ENCODE results near the gene PRICKLE2. TPM values are rescaled to one million over a fixed set of nuclear protein-coding genes. Genes with fewer than 3 reads are reported as not detected.

Gene PRICKLE2
- total RNA-seq, 1 experiment from 2014 or later = not detected

DNA sequence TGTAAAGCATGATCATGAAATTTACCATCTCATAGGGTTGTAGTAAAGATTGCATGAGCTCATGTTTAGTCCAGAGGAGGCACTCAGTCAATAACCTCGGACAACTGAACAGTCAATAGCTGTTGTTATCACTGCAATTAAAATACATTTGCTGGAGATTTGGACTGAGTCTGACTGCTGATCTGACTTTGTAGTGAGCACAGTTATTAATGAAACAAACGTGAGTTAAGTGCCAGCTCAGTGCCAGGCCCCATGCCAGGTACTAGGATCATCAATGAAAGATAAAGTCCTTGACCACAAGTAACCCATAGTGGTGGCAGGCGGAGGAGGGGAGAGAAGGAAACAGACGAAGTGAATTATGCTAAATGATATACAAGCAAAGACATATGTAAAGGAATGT lies 43.7 kb upstream of the PRICKLE2 start:
- TF ChIP-seq, protein P1, sequence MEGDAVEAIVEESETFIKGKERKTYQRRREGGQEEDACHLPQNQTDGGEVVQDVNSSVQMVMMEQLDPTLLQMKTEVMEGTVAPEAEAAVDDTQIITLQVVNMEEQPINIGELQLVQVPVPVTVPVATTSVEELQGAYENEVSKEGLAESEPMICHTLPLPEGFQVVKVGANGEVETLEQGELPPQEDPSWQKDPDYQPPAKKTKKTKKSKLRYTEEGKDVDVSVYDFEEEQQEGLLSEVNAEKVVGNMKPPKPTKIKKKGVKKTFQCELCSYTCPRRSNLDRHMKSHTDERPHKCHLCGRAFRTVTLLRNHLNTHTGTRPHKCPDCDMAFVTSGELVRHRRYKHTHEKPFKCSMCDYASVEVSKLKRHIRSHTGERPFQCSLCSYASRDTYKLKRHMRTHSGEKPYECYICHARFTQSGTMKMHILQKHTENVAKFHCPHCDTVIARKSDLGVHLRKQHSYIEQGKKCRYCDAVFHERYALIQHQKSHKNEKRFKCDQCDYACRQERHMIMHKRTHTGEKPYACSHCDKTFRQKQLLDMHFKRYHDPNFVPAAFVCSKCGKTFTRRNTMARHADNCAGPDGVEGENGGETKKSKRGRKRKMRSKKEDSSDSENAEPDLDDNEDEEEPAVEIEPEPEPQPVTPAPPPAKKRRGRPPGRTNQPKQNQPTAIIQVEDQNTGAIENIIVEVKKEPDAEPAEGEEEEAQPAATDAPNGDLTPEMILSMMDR (conservative IDR thresholded peaks at IDR 0.05; ENCODE audit: low read depth, low read length) = no peak
- no peak for TF ChIP-seq EZH2 (IDR thresholded peaks at IDR 0.05; ENCODE audit: borderline replicate concordance, low read depth, low read length, poor library complexity, severe bottlenecking)
- BruUV-seq (replicated peaks) = no TSS peak
- intact Hi-C loops (cut with micrococcal nuclease; ENCODE audit: unreplicated experiment) = no loop called here
- POLR2A ChIA-PET (ENCODE audit: low non-redundant PET) = no interaction called here
- Histone ChIP-seq H3K4me1 (ENCODE audit: insufficient read depth, low read length, poor library complexity, severe bottlenecking) (no peaks in the 10 kb centered on the region), H3K36me3 (ENCODE audit: insufficient read depth, low read length, poor library complexity, severe bottlenecking) (no peaks in the 10 kb centered on the region), H3K9me3 (ENCODE audit: low read depth, low read length, poor library complexity, severe bottlenecking) (no peaks in the 10 kb centered on the region), H3K4me3 (ENCODE audit: low read depth, low read length, poor library complexity, severe bottlenecking) (no peak overlapping the region), H3K27ac (ENCODE audit: low read depth, low read length, poor library complexity, severe bottlenecking) (no peak overlapping the region), H3K27me3 (replicated peaks; ENCODE audit: insufficient read depth, low read depth, low read length, poor library complexity) (peaks cover 24% of the 10 kb centered on the region)
- CTCF ChIA-PET = no interaction called here
- no peak for DNase-seq (ENCODE audit: low spot score)

DNA sequence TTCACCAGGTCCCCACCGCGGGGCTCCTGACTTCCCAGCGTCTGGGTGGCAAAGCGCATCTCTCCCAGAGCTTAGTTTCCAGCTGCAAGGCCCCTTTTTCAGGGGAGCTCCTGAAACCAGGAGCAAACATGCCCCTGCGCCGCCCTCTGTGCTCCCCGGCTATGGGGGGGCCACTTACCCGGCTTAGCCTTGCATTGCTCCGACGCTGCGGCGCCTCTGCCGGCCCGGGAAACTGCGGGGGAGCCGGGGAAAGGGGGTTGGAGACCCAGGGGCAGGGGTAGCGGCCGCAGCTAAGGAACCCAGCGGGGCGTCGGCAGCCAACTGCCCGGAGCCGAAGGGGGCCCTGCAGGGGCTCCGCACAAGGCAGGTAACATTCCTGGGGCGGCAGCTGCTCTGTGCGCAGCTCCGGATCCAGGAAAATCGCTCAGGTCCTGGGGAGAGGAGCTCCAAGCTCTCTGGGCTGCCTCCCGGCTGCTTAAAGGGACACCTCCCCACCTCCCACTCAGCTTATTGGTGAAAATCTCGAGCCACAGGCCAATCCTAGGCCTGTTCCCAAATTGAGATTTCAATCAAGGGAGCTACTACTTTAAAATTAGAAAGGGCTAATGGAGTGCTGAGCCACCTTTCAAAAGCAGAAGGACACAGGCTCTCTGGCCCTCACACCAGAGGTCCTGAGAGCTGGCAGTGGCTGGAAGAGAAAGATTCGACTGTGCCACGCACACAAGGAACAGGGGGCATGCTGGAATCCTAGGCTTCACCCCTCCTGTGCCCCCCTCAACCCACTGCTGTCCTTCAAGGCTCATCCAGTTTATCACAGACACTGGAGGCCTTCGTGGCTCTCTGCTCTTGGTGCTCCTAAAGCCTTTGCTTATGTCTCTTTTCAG lies 42.7 kb upstream of the PRICKLE2 start:
- ChIA-PET CTCF (no interaction called here), POLR2A (ENCODE audit: low non-redundant PET) (no interaction called here)
- intact Hi-C loops (cut with micrococcal nuclease; ENCODE audit: unreplicated experiment) = no loop called here
- peaks cover 24% of the 10 kb centered on the region for H3K27me3 ChIP-seq (replicated peaks; ENCODE audit: insufficient read depth, low read depth, low read length, poor library complexity)
- DNase-seq (ENCODE audit: low spot score) = no peak
- no peaks in the 10 kb centered on the region for H3K36me3 ChIP-seq (ENCODE audit: insufficient read depth, low read length, poor library complexity, severe bottlenecking)
- H3K4me1 ChIP-seq (ENCODE audit: insufficient read depth, low read length, poor library complexity, severe bottlenecking) = no peaks in the 10 kb centered on the region
- TF ChIP-seq, protein P1 (conservative IDR thresholded peaks at IDR 0.05; ENCODE audit: low read depth, low read length) = no peak
- TF ChIP-seq EZH2 (IDR thresholded peaks at IDR 0.05; ENCODE audit: borderline replicate concordance, low read depth, low read length, poor library complexity, severe bottlenecking) = no peak
- H3K27ac ChIP-seq (ENCODE audit: low read depth, low read length, poor library complexity, severe bottlenecking) = no peak overlapping the region
- no TSS peak for BruUV-seq (replicated peaks)
- no peaks in the 10 kb centered on the region for H3K9me3 ChIP-seq (ENCODE audit: low read depth, low read length, poor library complexity, severe bottlenecking)
- H3K4me3 ChIP-seq (ENCODE audit: low read depth, low read length, poor library complexity, severe bottlenecking) = no peak overlapping the region

DNA sequence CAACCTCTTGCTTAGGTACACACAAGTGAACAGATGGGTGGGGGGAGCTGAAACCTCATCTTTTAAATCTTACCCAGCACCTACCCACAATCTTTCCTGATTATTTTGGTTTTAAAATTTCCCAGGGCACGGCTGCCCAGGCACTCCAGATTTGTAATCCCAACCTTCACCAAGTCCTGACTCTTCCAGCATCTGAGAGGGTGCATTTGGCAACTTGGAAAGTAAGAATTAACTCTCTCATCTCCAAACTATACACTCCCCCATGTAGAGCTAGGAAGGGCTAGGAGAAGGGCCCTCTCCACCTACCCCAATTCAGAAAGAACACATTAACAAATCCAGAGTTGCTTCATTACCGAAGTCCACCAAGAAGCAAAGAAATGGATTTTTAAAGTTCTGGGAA lies 41.7 kb upstream of the PRICKLE2 start:
- H3K27ac ChIP-seq (ENCODE audit: low read depth, low read length, poor library complexity, severe bottlenecking) = no peak overlapping the region
- BruUV-seq (replicated peaks) = no TSS peak
- no peaks in the 10 kb centered on the region for H3K36me3 ChIP-seq (ENCODE audit: insufficient read depth, low read length, poor library complexity, severe bottlenecking)
- H3K9me3 ChIP-seq (ENCODE audit: low read depth, low read length, poor library complexity, severe bottlenecking) = no peaks in the 10 kb centered on the region
- no peak for DNase-seq (ENCODE audit: low spot score)
- POLR2A ChIA-PET (ENCODE audit: low non-redundant PET) = no interaction called here
- CTCF ChIA-PET = no interaction called here
- intact Hi-C loops (cut with micrococcal nuclease; ENCODE audit: unreplicated experiment) = no loop called here
- no peak overlapping the region for H3K4me3 ChIP-seq (ENCODE audit: low read depth, low read length, poor library complexity, severe bottlenecking)
- no peaks in the 10 kb centered on the region for H3K4me1 ChIP-seq (ENCODE audit: insufficient read depth, low read length, poor library complexity, severe bottlenecking)
- TF ChIP-seq EZH2 (IDR thresholded peaks at IDR 0.05; ENCODE audit: borderline replicate concordance, low read depth, low read length, poor library complexity, severe bottlenecking) = no peak
- TF ChIP-seq, protein P1 (conservative IDR thresholded peaks at IDR 0.05; ENCODE audit: low read depth, low read length) = no peak
- peaks cover 24% of the 10 kb centered on the region for H3K27me3 ChIP-seq (replicated peaks; ENCODE audit: insufficient read depth, low read depth, low read length, poor library complexity)

Measured in A673 (cell line).